ENCODE measurements around the gene DSG1. TPM values are rescaled to one million over a fixed set of nuclear protein-coding genes. Genes with fewer than 3 reads are reported as not detected.
A peak's percentile ranks its signal among the peaks of the same experiment; 100 is the strongest.

DSG1 gene
- total and polyA plus RNA-seq, 9 donors: 0.03 to 15.2 (median 0.07) TPM; not detected in 4

DNA sequence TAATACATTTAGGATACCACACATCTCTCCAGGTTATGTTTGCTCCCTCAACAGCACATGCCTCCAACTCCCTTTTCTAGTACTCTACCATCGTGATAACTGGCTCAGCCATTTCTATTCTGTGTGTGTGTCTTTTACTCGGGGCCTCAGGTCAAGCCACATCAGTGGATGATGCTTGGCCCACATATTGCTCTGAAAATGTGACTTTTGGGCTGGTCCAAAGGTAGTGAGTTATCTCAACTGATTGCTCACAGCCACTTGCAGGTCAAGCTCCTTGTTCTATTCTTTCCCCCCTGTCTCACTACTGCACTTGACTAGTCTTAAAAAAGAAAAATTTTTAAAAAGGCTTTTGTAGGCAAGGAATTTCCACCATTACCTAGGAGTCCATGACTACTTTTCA, 64.1 kb downstream of the DSG1 start:
- no peaks in the 10 kb centered on the region for H3K4me1 ChIP-seq (ENCODE audit: control insufficient read depth, insufficient read depth, low read length)
- WGBS (ENCODE audit: insufficient coverage): 100% methylated on average over 1 of the region's 2 CpGs
- no peaks in the 10 kb centered on the region for H3K27me3 ChIP-seq (ENCODE audit: control insufficient read depth, insufficient read depth, low read length)
- no peaks in the 10 kb centered on the region for H3K9me3 ChIP-seq (replicated peaks; ENCODE audit: control insufficient read depth, low read depth, low read length)
- no peak overlapping the region for H3K4me3 ChIP-seq (ENCODE audit: low read length)
- DNase-seq: no peak
- H3K27ac ChIP-seq (ENCODE audit: low read length): no peak overlapping the region
- no peaks in the 10 kb centered on the region for H3K36me3 ChIP-seq (ENCODE audit: control insufficient read depth, insufficient read depth, low read length)

GRCh38 chr18:31386741-31387140, 68.8 kb downstream of the DSG1 start:
- Histone ChIP-seq H3K27me3 (ENCODE audit: control insufficient read depth, insufficient read depth, low read length) (no peaks in the 10 kb centered on the region), H3K4me3 (ENCODE audit: low read length) (no peak overlapping the region), H3K4me1 (ENCODE audit: control insufficient read depth, insufficient read depth, low read length) (no peaks in the 10 kb centered on the region), H3K36me3 (ENCODE audit: control insufficient read depth, insufficient read depth, low read length) (no peaks in the 10 kb centered on the region), H3K9me3 (replicated peaks; ENCODE audit: control insufficient read depth, low read depth, low read length) (no peaks in the 10 kb centered on the region), H3K27ac (ENCODE audit: low read length) (no peak overlapping the region)
- WGBS (ENCODE audit: insufficient coverage): 55% methylated on average over 5 of the region's 6 CpGs
- no peak for DNase-seq

GRCh38 chr18:31393286-31393685, 75.3 kb downstream of the DSG1 start:
- no peaks in the 10 kb centered on the region for H3K4me1 ChIP-seq (ENCODE audit: control insufficient read depth, insufficient read depth, low read length)
- DNase-seq: no peak
- H3K9me3 ChIP-seq (replicated peaks; ENCODE audit: control insufficient read depth, low read depth, low read length): no peaks in the 10 kb centered on the region
- no peak overlapping the region for H3K27ac ChIP-seq (ENCODE audit: low read length)
- H3K4me3 ChIP-seq (ENCODE audit: low read length): no peak overlapping the region
- H3K36me3 ChIP-seq (ENCODE audit: control insufficient read depth, insufficient read depth, low read length): no peaks in the 10 kb centered on the region
- WGBS (ENCODE audit: insufficient coverage): no CpG with 5 or more reads among the region's 3 CpGs
- H3K27me3 ChIP-seq (ENCODE audit: control insufficient read depth, insufficient read depth, low read length): no peaks in the 10 kb centered on the region

DNA sequence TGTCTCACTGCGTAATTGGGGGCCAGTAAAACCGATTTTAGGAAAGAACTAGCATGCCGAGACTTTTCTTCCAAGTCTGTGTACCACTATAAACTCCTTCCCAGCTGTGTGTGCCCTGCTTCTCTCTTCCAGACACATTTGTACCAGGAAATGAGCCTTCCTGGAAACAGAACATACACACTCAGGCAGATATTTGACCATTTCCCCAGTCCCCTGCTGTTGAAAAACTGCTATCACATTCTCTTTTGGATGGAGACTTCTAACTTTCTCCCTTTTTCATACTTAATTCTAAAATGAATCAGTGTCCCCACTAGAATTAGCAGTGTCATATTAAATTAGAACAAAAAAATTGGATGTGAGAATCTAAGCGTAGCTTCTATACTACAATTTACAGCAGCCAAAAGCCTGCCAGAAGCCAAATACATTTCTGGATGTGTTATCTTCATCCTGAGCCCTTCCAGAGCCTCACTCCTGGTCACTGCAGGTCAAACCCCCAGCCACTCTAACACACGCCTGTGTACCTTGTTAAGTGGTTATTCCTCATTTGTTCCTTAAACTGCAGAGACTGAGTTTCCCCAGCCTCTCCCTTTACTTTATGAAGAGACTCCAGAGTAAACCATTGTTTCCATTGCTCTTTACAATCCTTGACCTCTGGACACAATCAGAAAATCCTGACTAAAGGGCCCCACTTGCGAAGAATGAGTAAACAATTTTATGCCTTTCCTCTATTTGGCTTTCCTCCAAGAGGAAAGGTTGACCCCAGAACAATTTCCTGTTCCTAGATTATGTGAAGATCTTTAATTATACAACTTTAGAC, 79.0 kb downstream of the DSG1 start:
- WGBS (ENCODE audit: insufficient coverage): 58% methylated on average over 4 of the region's 6 CpGs
- peak overlapping the region; percentile 16 for H3K27ac ChIP-seq (ENCODE audit: low read length)
- DNase-seq: peak; percentile 17
- no peaks in the 10 kb centered on the region for H3K36me3 ChIP-seq (ENCODE audit: control insufficient read depth, insufficient read depth, low read length)
- H3K9me3 ChIP-seq (replicated peaks; ENCODE audit: control insufficient read depth, low read depth, low read length): no peaks in the 10 kb centered on the region
- no peaks in the 10 kb centered on the region for H3K27me3 ChIP-seq (ENCODE audit: control insufficient read depth, insufficient read depth, low read length)
- no peak overlapping the region for H3K4me3 ChIP-seq (ENCODE audit: low read length)
- H3K4me1 ChIP-seq (ENCODE audit: control insufficient read depth, insufficient read depth, low read length): no peaks in the 10 kb centered on the region

- Histone ChIP-seq H3K36me3 (ENCODE audit: control insufficient read depth, insufficient read depth, low read length) (no peaks in the 10 kb centered on the region), H3K27me3 (ENCODE audit: control insufficient read depth, insufficient read depth, low read length) (no peaks in the 10 kb centered on the region), H3K4me1 (ENCODE audit: control insufficient read depth, insufficient read depth, low read length) (no peaks in the 10 kb centered on the region), H3K27ac (ENCODE audit: low read length) (no peak overlapping the region), H3K4me3 (ENCODE audit: low read length) (no peak overlapping the region), H3K9me3 (replicated peaks; ENCODE audit: control insufficient read depth, low read depth, low read length) (no peaks in the 10 kb centered on the region)
- 60% methylated on average over 1 of the region's 2 CpGs for WGBS (ENCODE audit: insufficient coverage)
- DNase-seq: no peak
Measured at GRCh38 chr18:31398191-31398590, 80.2 kb downstream of the DSG1 start.

- no CpG with 5 or more reads among the region's 6 CpGs for WGBS (ENCODE audit: insufficient coverage)
- Histone ChIP-seq H3K27me3 (ENCODE audit: control insufficient read depth, insufficient read depth, low read length) (no peaks in the 10 kb centered on the region), H3K9me3 (replicated peaks; ENCODE audit: control insufficient read depth, low read depth, low read length) (no peaks in the 10 kb centered on the region), H3K27ac (ENCODE audit: low read length) (no peak overlapping the region), H3K4me1 (ENCODE audit: control insufficient read depth, insufficient read depth, low read length) (no peaks in the 10 kb centered on the region), H3K4me3 (ENCODE audit: low read length) (no peak overlapping the region), H3K36me3 (ENCODE audit: control insufficient read depth, insufficient read depth, low read length) (no peaks in the 10 kb centered on the region)
- peak; percentile 30 for DNase-seq
Measured at GRCh38 chr18:31399306-31400032, 81.5 kb downstream of the DSG1 start.

GRCh38 chr18:31401156-31402025, 83.4 kb downstream of the DSG1 start:
- Histone ChIP-seq H3K4me1 (ENCODE audit: control insufficient read depth, insufficient read depth, low read length) (no peaks in the 10 kb centered on the region), H3K27ac (ENCODE audit: low read length) (no peak overlapping the region), H3K27me3 (ENCODE audit: control insufficient read depth, insufficient read depth, low read length) (no peaks in the 10 kb centered on the region), H3K9me3 (replicated peaks; ENCODE audit: control insufficient read depth, low read depth, low read length) (no peaks in the 10 kb centered on the region), H3K36me3 (ENCODE audit: control insufficient read depth, insufficient read depth, low read length) (no peaks in the 10 kb centered on the region), H3K4me3 (ENCODE audit: low read length) (no peak overlapping the region)
- WGBS (ENCODE audit: insufficient coverage): 33% methylated on average over 1 of the region's 6 CpGs
- DNase-seq: no peak

DNA sequence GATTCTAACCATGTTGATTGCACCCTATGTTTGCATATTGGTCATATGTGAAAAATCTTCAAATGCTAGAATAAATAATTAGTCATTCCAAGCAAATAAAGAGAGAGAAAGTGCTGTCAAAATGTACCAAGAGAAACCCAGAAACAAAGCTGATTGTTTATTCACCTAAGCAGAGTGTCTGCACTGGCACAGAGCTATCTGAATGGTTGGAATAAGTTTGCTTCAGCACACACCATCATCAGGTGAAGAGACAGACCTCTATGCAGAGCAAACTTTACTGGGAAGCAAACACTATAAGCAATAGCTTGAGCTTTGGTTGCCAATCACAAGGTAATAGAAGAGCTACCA, 84.0 kb downstream of the DSG1 start:
- Histone ChIP-seq H3K27ac (ENCODE audit: low read length) (no peak overlapping the region), H3K27me3 (ENCODE audit: control insufficient read depth, insufficient read depth, low read length) (no peaks in the 10 kb centered on the region), H3K9me3 (replicated peaks; ENCODE audit: control insufficient read depth, low read depth, low read length) (no peaks in the 10 kb centered on the region), H3K4me1 (ENCODE audit: control insufficient read depth, insufficient read depth, low read length) (no peaks in the 10 kb centered on the region), H3K36me3 (ENCODE audit: control insufficient read depth, insufficient read depth, low read length) (no peaks in the 10 kb centered on the region), H3K4me3 (ENCODE audit: low read length) (no peak overlapping the region)
- no peak for DNase-seq

- Histone ChIP-seq H3K4me1 (ENCODE audit: control insufficient read depth, insufficient read depth, low read length) (no peaks in the 10 kb centered on the region), H3K9me3 (replicated peaks; ENCODE audit: control insufficient read depth, low read depth, low read length) (no peaks in the 10 kb centered on the region), H3K36me3 (ENCODE audit: control insufficient read depth, insufficient read depth, low read length) (no peaks in the 10 kb centered on the region), H3K27me3 (ENCODE audit: control insufficient read depth, insufficient read depth, low read length) (no peaks in the 10 kb centered on the region), H3K27ac (ENCODE audit: low read length) (no peak overlapping the region), H3K4me3 (ENCODE audit: low read length) (no peak overlapping the region)
- no peak for DNase-seq
- no CpG with 5 or more reads among the region's 2 CpGs for WGBS (ENCODE audit: insufficient coverage)
Measured at GRCh38 chr18:31403409-31403808, 85.4 kb downstream of the DSG1 start.
